ENCODE measurements around the gene PTP4A1. TPM values are rescaled to one million over a fixed set of nuclear protein-coding genes. Genes with fewer than 3 reads are reported as not detected.

Gene PTP4A1
- total RNA-seq, 1 donor, result 24.2 TPM

- Histone ChIP-seq H4K20me1 (ENCODE audit: insufficient read depth, low read length) (no peaks in the 10 kb centered on the region), H3K4me1 (ENCODE audit: insufficient read depth, low read length) (no peaks in the 10 kb centered on the region), H3K27me3 (ENCODE audit: insufficient read depth, low read length) (no peaks in the 10 kb centered on the region), H3K27ac (ENCODE audit: low read depth, low read length) (no peak overlapping the region), H3K36me3 (ENCODE audit: insufficient read depth, low read length) (no peaks in the 10 kb centered on the region), H3K4me2 (ENCODE audit: insufficient read depth, low read length) (no peak overlapping the region), H3K79me2 (ENCODE audit: insufficient read depth, low read length) (no peaks in the 10 kb centered on the region), H2AFZ (ENCODE audit: low read length) (no peak overlapping the region), H3K9me3 (ENCODE audit: low read depth, low read length) (no peaks in the 10 kb centered on the region), H3K4me3 (ENCODE audit: insufficient read depth, low read length) (no peak overlapping the region)
- no peak for TF ChIP-seq CTCF (IDR thresholded peaks at IDR 0.05; ENCODE audit: extremely low read depth, low read depth, low read length)
- no peak for DNase-seq (ENCODE audit: insufficient read length, low spot score, missing footprints)
These were observed 17.7 kb downstream of the PTP4A1 start for GRCh38 chr6:63589952-63590411.

- Histone ChIP-seq H3K9me3 (ENCODE audit: low read depth, low read length) (no peaks in the 10 kb centered on the region), H3K4me3 (ENCODE audit: insufficient read depth, low read length) (no peak overlapping the region), H3K27me3 (ENCODE audit: insufficient read depth, low read length) (no peaks in the 10 kb centered on the region), H3K4me2 (ENCODE audit: insufficient read depth, low read length) (no peak overlapping the region), H3K36me3 (ENCODE audit: insufficient read depth, low read length) (no peaks in the 10 kb centered on the region), H3K79me2 (ENCODE audit: insufficient read depth, low read length) (no peaks in the 10 kb centered on the region), H3K27ac (ENCODE audit: low read depth, low read length) (no peak overlapping the region), H3K4me1 (ENCODE audit: insufficient read depth, low read length) (peaks cover 5% of the 10 kb centered on the region), H4K20me1 (ENCODE audit: insufficient read depth, low read length) (no peaks in the 10 kb centered on the region), H2AFZ (ENCODE audit: low read length) (no peak overlapping the region)
- no peak for TF ChIP-seq CTCF (IDR thresholded peaks at IDR 0.05; ENCODE audit: extremely low read depth, low read depth, low read length)
- DNase-seq (ENCODE audit: insufficient read length, low spot score, missing footprints), result no peak
These were observed 20.6 kb downstream of the PTP4A1 start for GRCh38 chr6:63592886-63593285.

- peak overlapping the region; percentile 96 for H3K4me2 ChIP-seq (ENCODE audit: insufficient read depth, low read length)
- peak overlapping the region; percentile 93 for H2AFZ ChIP-seq (ENCODE audit: low read length)
- H3K4me1 ChIP-seq (ENCODE audit: insufficient read depth, low read length), result peaks cover 13% of the 10 kb centered on the region
- no peak overlapping the region for H3K27ac ChIP-seq (ENCODE audit: low read depth, low read length)
- no peaks in the 10 kb centered on the region for H3K36me3 ChIP-seq (ENCODE audit: insufficient read depth, low read length)
- no peaks in the 10 kb centered on the region for H3K79me2 ChIP-seq (ENCODE audit: insufficient read depth, low read length)
- no peaks in the 10 kb centered on the region for H3K9me3 ChIP-seq (ENCODE audit: low read depth, low read length)
- TF ChIP-seq CTCF (IDR thresholded peaks at IDR 0.05; ENCODE audit: extremely low read depth, low read depth, low read length), result no peak
- no peaks in the 10 kb centered on the region for H3K27me3 ChIP-seq (ENCODE audit: insufficient read depth, low read length)
- no peaks in the 10 kb centered on the region for H4K20me1 ChIP-seq (ENCODE audit: insufficient read depth, low read length)
- no peak for DNase-seq (ENCODE audit: insufficient read length, low spot score, missing footprints)
- H3K4me3 ChIP-seq (ENCODE audit: insufficient read depth, low read length), result peak overlapping the region; percentile 73
These were observed 25.1 kb downstream of the PTP4A1 start for GRCh38 chr6:63597141-63598048.

Measured in osteoblast (primary cell).